Measurements from ENCODE around the gene CNIH1.

- TF ChIP-seq CTCF (IDR thresholded peaks at IDR 0.05; ENCODE audit: insufficient read depth, low read length) (no peak), POLR2AphosphoS5 (IDR thresholded peaks at IDR 0.05; ENCODE audit: low read depth) (no peak), GABPA (IDR thresholded peaks at IDR 0.05; ENCODE audit: low read depth) (no peak)
- TF ChIP-seq, protein P1, sequence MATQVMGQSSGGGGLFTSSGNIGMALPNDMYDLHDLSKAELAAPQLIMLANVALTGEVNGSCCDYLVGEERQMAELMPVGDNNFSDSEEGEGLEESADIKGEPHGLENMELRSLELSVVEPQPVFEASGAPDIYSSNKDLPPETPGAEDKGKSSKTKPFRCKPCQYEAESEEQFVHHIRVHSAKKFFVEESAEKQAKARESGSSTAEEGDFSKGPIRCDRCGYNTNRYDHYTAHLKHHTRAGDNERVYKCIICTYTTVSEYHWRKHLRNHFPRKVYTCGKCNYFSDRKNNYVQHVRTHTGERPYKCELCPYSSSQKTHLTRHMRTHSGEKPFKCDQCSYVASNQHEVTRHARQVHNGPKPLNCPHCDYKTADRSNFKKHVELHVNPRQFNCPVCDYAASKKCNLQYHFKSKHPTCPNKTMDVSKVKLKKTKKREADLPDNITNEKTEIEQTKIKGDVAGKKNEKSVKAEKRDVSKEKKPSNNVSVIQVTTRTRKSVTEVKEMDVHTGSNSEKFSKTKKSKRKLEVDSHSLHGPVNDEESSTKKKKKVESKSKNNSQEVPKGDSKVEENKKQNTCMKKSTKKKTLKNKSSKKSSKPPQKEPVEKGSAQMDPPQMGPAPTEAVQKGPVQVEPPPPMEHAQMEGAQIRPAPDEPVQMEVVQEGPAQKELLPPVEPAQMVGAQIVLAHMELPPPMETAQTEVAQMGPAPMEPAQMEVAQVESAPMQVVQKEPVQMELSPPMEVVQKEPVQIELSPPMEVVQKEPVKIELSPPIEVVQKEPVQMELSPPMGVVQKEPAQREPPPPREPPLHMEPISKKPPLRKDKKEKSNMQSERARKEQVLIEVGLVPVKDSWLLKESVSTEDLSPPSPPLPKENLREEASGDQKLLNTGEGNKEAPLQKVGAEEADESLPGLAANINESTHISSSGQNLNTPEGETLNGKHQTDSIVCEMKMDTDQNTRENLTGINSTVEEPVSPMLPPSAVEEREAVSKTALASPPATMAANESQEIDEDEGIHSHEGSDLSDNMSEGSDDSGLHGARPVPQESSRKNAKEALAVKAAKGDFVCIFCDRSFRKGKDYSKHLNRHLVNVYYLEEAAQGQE (IDR thresholded peaks at IDR 0.05; ENCODE audit: insufficient replicate concordance, low read depth) = no peak
These were observed 14.2 kb upstream of the CNIH1 start for GRCh38 chr14:54455363-54455762.

Data from HL-60 (cell line).